Mesenchymal stem cell (in vitro differentiated cells and primary cell): ENCODE data around the gene HPN.
"Not testable (repeated sequence)": the region's sequence is repeated elsewhere in the genome, so short reads cannot be mapped to it uniquely, and the experiment has no call there.

ENCODE experiments used
- DNase-seq: peaks from one replicate; pipeline ENCODE4 v3.0.0-alpha.2; 2013
- H2AFZ ChIP-seq: one replicate; pipeline ENCODE4 v1.6.1; 2013; ENCODE audit warnings: low read depth, mild to moderate bottlenecking, control low read depth, inconsistent platforms, low read length, moderate library complexity
- H2AK5ac ChIP-seq: 2 replicates; pipeline ENCODE4 v1.6.1; 2013; ENCODE audit warnings: low read length, moderate library complexity, mild to moderate bottlenecking, inconsistent platforms; ENCODE audit not compliant: severe bottlenecking
- H2BK120ac ChIP-seq: one replicate; pipeline ENCODE4 v1.6.1; 2013; ENCODE audit warnings: low read depth, mild to moderate bottlenecking, inconsistent platforms, low read length, moderate library complexity
- H2BK12ac ChIP-seq, 2 experiments: one replicate each; pipeline ENCODE4 v1.6.1; 2013; ENCODE audit warnings: inconsistent platforms in 2 of 2, low read length in 2 of 2, mild to moderate bottlenecking in 2 of 2, moderate library complexity in 2 of 2, control low read depth in 1 of 2
- H2BK15ac ChIP-seq: one replicate; pipeline ENCODE4 v1.6.1; 2013; ENCODE audit warnings: mild to moderate bottlenecking, low read depth, inconsistent platforms; ENCODE audit not compliant: poor library complexity, severe bottlenecking
- H2BK5ac ChIP-seq: 2 replicates; pipeline ENCODE4 v1.6.1; 2013; ENCODE audit warnings: low read depth, mild to moderate bottlenecking, low read length, control low read depth, inconsistent platforms; ENCODE audit not compliant: poor library complexity, severe bottlenecking
- H3K14ac ChIP-seq, 2 experiments: one replicate each; pipeline ENCODE4 v1.6.1; 2013; ENCODE audit warnings: inconsistent platforms in 2 of 2, low read length in 2 of 2, control low read depth in 1 of 2, mild to moderate bottlenecking in 1 of 2, moderate library complexity in 1 of 2
- H3K18ac ChIP-seq, 2 experiments: one replicate each; pipeline ENCODE4 v1.6.1; 2013; ENCODE audit warnings: inconsistent platforms in 2 of 2, low read length in 2 of 2, control low read depth in 1 of 2, low read depth in 1 of 2, mild to moderate bottlenecking in 1 of 2
- H3K23ac ChIP-seq, 2 experiments: one replicate each; pipeline ENCODE4 v1.6.1; 2013; ENCODE audit warnings: inconsistent platforms in 2 of 2, low read length in 2 of 2, mild to moderate bottlenecking in 2 of 2, moderate library complexity in 2 of 2, control low read depth in 1 of 2
- H3K27ac ChIP-seq: 2 replicates; pipeline ENCODE4 v1.5.1; 2013; ENCODE audit warnings: mild to moderate bottlenecking, moderate library complexity, low read length, control low read depth, inconsistent platforms; ENCODE audit not compliant: poor library complexity, severe bottlenecking
- H3K27me3 ChIP-seq, 2 experiments: 2 replicates each; pipeline versions ENCODE4 v1.6.1 to v1.7.0; 2013; ENCODE audit warnings: low read length in 2 of 2, mild to moderate bottlenecking in 2 of 2, moderate library complexity in 2 of 2, control low read depth in 1 of 2, inconsistent platforms in 1 of 2; ENCODE audit not compliant: control insufficient read depth in 1 of 2, insufficient read depth in 1 of 2
- H3K36me3 ChIP-seq, 2 experiments: 2 replicates each; pipeline versions ENCODE4 v1.6.1 to v1.7.0; 2013; ENCODE audit warnings: low read length in 2 of 2, control low read depth in 1 of 2, inconsistent platforms in 1 of 2, low read depth in 1 of 2, mild to moderate bottlenecking in 1 of 2; ENCODE audit not compliant: insufficient read depth in 2 of 2, control insufficient read depth in 1 of 2
- H3K4ac ChIP-seq, 2 experiments: one replicate each; pipeline ENCODE4 v1.6.1; 2013; ENCODE audit warnings: inconsistent platforms in 2 of 2, low read length in 2 of 2, mild to moderate bottlenecking in 2 of 2, moderate library complexity in 2 of 2, control low read depth in 1 of 2, low read depth in 1 of 2
- H3K4me1 ChIP-seq: 2 replicates; pipeline ENCODE4 v1.6.1; 2013; ENCODE audit warnings: low read depth, low read length, control low read depth; ENCODE audit not compliant: control insufficient read depth, insufficient read depth
- H3K4me2 ChIP-seq: 2 replicates; pipeline ENCODE4 v1.6.1; 2013; ENCODE audit warnings: low read length, mild to moderate bottlenecking, inconsistent platforms; ENCODE audit not compliant: poor library complexity, severe bottlenecking
- H3K4me3 ChIP-seq, 2 experiments: 2 replicates each; pipeline versions ENCODE4 v1.5.1 to v1.7.0; 2013; ENCODE audit warnings: low read length in 2 of 2, mild to moderate bottlenecking in 2 of 2, control low read depth in 1 of 2, low read depth in 1 of 2; ENCODE audit not compliant: insufficient read depth in 1 of 2
- H3K79me1 ChIP-seq: replicated peaks from 2 replicates; pipeline ENCODE4 v1.6.1; 2013; ENCODE audit warnings: mild to moderate bottlenecking, control low read depth, low read length, inconsistent platforms; ENCODE audit not compliant: poor library complexity, severe bottlenecking
- H3K9ac ChIP-seq: 2 replicates; pipeline ENCODE4 v1.7.0; 2013; ENCODE audit warnings: mild to moderate bottlenecking, low read length, moderate library complexity
- H3K9me3 ChIP-seq: 2 replicates; pipeline ENCODE4 v1.7.0; 2013; ENCODE audit warnings: mild to moderate bottlenecking, low read length; ENCODE audit not compliant: control insufficient read depth
- H4K8ac ChIP-seq: one replicate; pipeline ENCODE4 v1.6.1; 2013; ENCODE audit warnings: inconsistent platforms, mild to moderate bottlenecking, low read length, moderate library complexity
- H4K91ac ChIP-seq: one replicate; pipeline ENCODE4 v1.6.1; 2013; ENCODE audit warnings: mild to moderate bottlenecking, low read length, inconsistent platforms
- WGBS: methylation state at CpG from one replicate; pipeline ENCODE4 v1.1.7; 2013; ENCODE audit warnings: mixed read lengths; 5-methylcytosine and 5-hydroxymethylcytosine counted together

HPN gene

GRCh38 chr19:35027009-35027408 is 14.5 kb upstream of the HPN start:
- Histone ChIP-seq H3K9ac (no peak overlapping the region), H3K18ac (no peak overlapping the region), H3K4me3 (no peak overlapping the region), H3K27me3 (peaks cover 5 to 8% of the 10 kb centered on the region in 2 experiments), H3K27ac (no peak overlapping the region), H3K4me2 (no peak overlapping the region), H3K36me3 (peaks cover 54 to 62% of the 10 kb centered on the region in 2 experiments), H3K14ac (no peak overlapping the region), H2BK5ac (no peak overlapping the region), H2BK12ac (no peak overlapping the region), H3K4me1 (peaks cover 23% of the 10 kb centered on the region), H2BK15ac (no peak overlapping the region), H3K23ac (no peak overlapping the region), H2AK5ac (no peak overlapping the region), H3K4ac (no peak overlapping the region), H2BK120ac (no peak overlapping the region), H3K79me1 (no peaks in the 10 kb centered on the region), H3K9me3 (no peaks in the 10 kb centered on the region), H4K8ac (no peak overlapping the region), H2AFZ (no peak overlapping the region), H4K91ac (no peak overlapping the region)
- DNase-seq: no peak
- 98% methylated on average over 7 of the region's 8 CpGs for WGBS

- H3K27ac ChIP-seq: no peak overlapping the region
- no peak overlapping the region for H3K14ac ChIP-seq
- no peak overlapping the region for H2BK5ac ChIP-seq
- no peak for DNase-seq
- 81% methylated on average over 7 of the region's 7 CpGs for WGBS
- no peak overlapping the region for H2BK120ac ChIP-seq
- no peak overlapping the region for H3K18ac ChIP-seq
- H3K27me3 ChIP-seq: peaks cover 15 to 16% of the 10 kb centered on the region in 2 experiments
- no peak overlapping the region for H4K8ac ChIP-seq
- H2BK15ac ChIP-seq: no peak overlapping the region
- H3K9ac ChIP-seq: no peak overlapping the region
- H3K4me1 ChIP-seq: peaks cover 23% of the 10 kb centered on the region
- H4K91ac ChIP-seq: no peak overlapping the region
- no peak overlapping the region for H2AFZ ChIP-seq
- H2BK12ac ChIP-seq: no peak overlapping the region
- H3K9me3 ChIP-seq: no peaks in the 10 kb centered on the region
- no peak overlapping the region for H2AK5ac ChIP-seq
- H3K4me2 ChIP-seq: no peak overlapping the region
- no peak overlapping the region for H3K4ac ChIP-seq
- no peaks in the 10 kb centered on the region for H3K79me1 ChIP-seq
- H3K23ac ChIP-seq: no peak overlapping the region
- peaks cover 45 to 52% of the 10 kb centered on the region in 2 experiments for H3K36me3 ChIP-seq
- no peak overlapping the region for H3K4me3 ChIP-seq
These were observed 13.5 kb upstream of the HPN start for GRCh38 chr19:35027851-35028599.

GRCh38 chr19:35028600-35028885 is 13.0 kb upstream of the HPN start:
- not testable (repeated sequence) for H2AK5ac ChIP-seq, H3K79me1 ChIP-seq, H4K91ac ChIP-seq, H3K9ac ChIP-seq, DNase-seq, H3K4me3 ChIP-seq, H2AFZ ChIP-seq, H2BK120ac ChIP-seq, H2BK15ac ChIP-seq, H2BK5ac ChIP-seq, H4K8ac ChIP-seq, H3K14ac ChIP-seq, H3K9me3 ChIP-seq, H3K23ac ChIP-seq, H3K4ac ChIP-seq, H2BK12ac ChIP-seq, H3K27ac ChIP-seq, H3K4me2 ChIP-seq, H3K18ac ChIP-seq
- Histone ChIP-seq H3K4me1 (peaks cover 23% of the 10 kb centered on the region), H3K36me3 (peaks cover 43 to 52% of the 10 kb centered on the region in 2 experiments), H3K27me3 (peaks cover 16 to 18% of the 10 kb centered on the region in 2 experiments)
- 97% methylated on average over 3 of the region's 3 CpGs for WGBS

- DNase-seq, H2BK120ac ChIP-seq, H3K4me2 ChIP-seq, H3K4ac ChIP-seq, H2AK5ac ChIP-seq, H3K9ac ChIP-seq, H2BK12ac ChIP-seq, H3K9me3 ChIP-seq, H3K23ac ChIP-seq, H2AFZ ChIP-seq, H3K18ac ChIP-seq, H2BK5ac ChIP-seq, H4K8ac ChIP-seq, H4K91ac ChIP-seq, H3K4me3 ChIP-seq, H3K79me1 ChIP-seq, H3K14ac ChIP-seq, H3K27ac ChIP-seq, H2BK15ac ChIP-seq: not testable (repeated sequence)
- H3K4me1 ChIP-seq: peaks cover 23% of the 10 kb centered on the region
- peaks cover 16 to 18% of the 10 kb centered on the region in 2 experiments for H3K27me3 ChIP-seq
- H3K36me3 ChIP-seq: peaks cover 40 to 50% of the 10 kb centered on the region in 2 experiments
- 62% methylated on average over 8 of the region's 11 CpGs for WGBS
These were observed 12.2 kb upstream of the HPN start for GRCh38 chr19:35029275-35029736.
